A549 (cell line): Measurements from ENCODE around the gene REC114. TPM values are rescaled to one million over a fixed set of nuclear protein-coding genes. Genes with fewer than 3 reads are reported as not detected.

Experiments
- ATAC-seq, 2 experiments: fragments of 200-7000 bp in 1 of 2; fragments of >200 bp in 1 of 2; cut with Nextera tagmentation in 1 of 2; cut with Tn5 transposase in 1 of 2; 3 replicates each; pipeline versions ENCODE4 v1.8.0 to v1.9.1; 2018 to 2020; ENCODE audit warnings: mild to moderate bottlenecking in 1 of 2, moderate library complexity in 1 of 2
- CTCF ChIA-PET: fragments of 300-600 bp; sonication (Branson Sonifier 250); formaldehyde crosslinking; extraction: SDS; loops from one replicate; lab custom pipeline; 2021; ENCODE audit warnings: antibody characterized with exemption, inconsistent platforms; lab: Yijun Ruan, JAX
- POLR2A ChIA-PET: fragments of 350-600 bp; formaldehyde crosslinking; extraction: SDS; loops from one replicate; lab custom pipeline; 2021; ENCODE audit warnings: antibody characterized with exemption, inconsistent platforms; lab: Yijun Ruan, JAX
- DNase-seq, 2 experiments: peaks; one replicate each; pipeline versions ENCODE4 v3.0.0 to v3.0.0-alpha.2; 2011 to 2016; ENCODE audit warnings: low read depth in 1 of 2, low spot score in 1 of 2
- FAIRE-seq: peaks from 2 replicates; lab custom pipeline; 2011; peaks lifted over from hg19 to GRCh38; lab: Jason Lieb, UNC
- H3K27ac ChIP-seq, 2 experiments: fragments of >200 bp; sonication (Bioruptor Twin); formaldehyde crosslinking; 3 replicates each; pipeline ENCODE4 v1.5.1; 2016 to 2017
- H3K4me1 ChIP-seq: fragments of >200 bp; sonication (Bioruptor Twin); formaldehyde crosslinking; 3 replicates; pipeline ENCODE4 v1.6.1; 2016
- H3K4me2 ChIP-seq: fragments of >200 bp; sonication (Bioruptor Twin); formaldehyde crosslinking; 3 replicates; pipeline ENCODE4 v1.6.1; 2016
- H3K4me3 ChIP-seq: fragments of >200 bp; sonication (Bioruptor Twin); formaldehyde crosslinking; 3 replicates; pipeline ENCODE4 v1.5.1; 2016
- H3K9me3 ChIP-seq: fragments of >200 bp; sonication (Bioruptor Twin); formaldehyde crosslinking; 3 replicates; pipeline ENCODE4 v1.6.1; 2016
- CEBPB ChIP-seq, 2 experiments: fragments of >200 bp in 1 of 2; sonication (Bioruptor Twin) in 1 of 2; formaldehyde crosslinking in 1 of 2; IDR thresholded peaks; 2 replicates each; pipeline ENCODE4 v1.6.1; 2012 to 2016
- FOSL2 ChIP-seq, 2 experiments: fragments of 450-650 bp in 1 of 2; fragments of >200 bp in 1 of 2; sonication (Bioruptor Twin) in 1 of 2; formaldehyde crosslinking; IDR thresholded peaks; 2 replicates each; pipeline versions ENCODE4 v1.5.0 to v1.6.1; 2016 to 2020; ENCODE audit warnings: mild to moderate bottlenecking in 1 of 2, moderate library complexity in 1 of 2
- HOXA7 ChIP-seq: fragments of 250-450 bp; sonication (Bioruptor Pico); IDR thresholded peaks from 2 replicates; pipeline ENCODE4 v1.5.0; 2020; ENCODE audit warnings: mild to moderate bottlenecking, moderate library complexity
- JUN ChIP-seq, 2 experiments: fragments of >200 bp; sonication (Bioruptor Twin); formaldehyde crosslinking; IDR thresholded peaks; 2 replicates in 1 of 2; 3 replicates in 1 of 2; pipeline ENCODE4 v1.6.1; 2016 to 2017
- KDM5A ChIP-seq: fragments of 200-600 bp; sonication (generic); IDR thresholded peaks from 2 replicates; pipeline ENCODE4 v1.6.1; 2016; ENCODE audit warnings: antibody characterized with exemption, mild to moderate bottlenecking
- MAZ ChIP-seq: fragments of 150-350 bp; IDR thresholded peaks from 2 replicates; pipeline ENCODE4 v1.6.1; 2014; ENCODE audit warnings: antibody characterized with exemption, low read depth, low read length, borderline replicate concordance
- MYC ChIP-seq: IDR thresholded peaks from 2 replicates; pipeline ENCODE4 v1.6.1; 2012; ENCODE audit warnings: mild to moderate bottlenecking, inconsistent platforms, low read length, improper control_type of control experiment, borderline replicate concordance
- NPAS2 ChIP-seq: fragments of 250-450 bp; sonication (Bioruptor Pico); IDR thresholded peaks from 2 replicates; pipeline ENCODE4 v1.8.0; 2022; ENCODE audit warnings: mild to moderate bottlenecking, moderate library complexity, borderline replicate concordance
- PHF8 ChIP-seq: fragments of 200-600 bp; sonication (generic); IDR thresholded peaks from 2 replicates; pipeline ENCODE4 v1.6.1; 2016; ENCODE audit warnings: low read depth, mild to moderate bottlenecking, antibody characterized with exemption, moderate library complexity, borderline replicate concordance
- POLR2A ChIP-seq: IDR thresholded peaks from 2 replicates; pipeline ENCODE4 v1.6.1; 2012; ENCODE audit warnings: mild to moderate bottlenecking, low read length
- RAD21 ChIP-seq, 2 experiments: fragments of >200 bp in 1 of 2; sonication (Bioruptor Twin) in 1 of 2; formaldehyde crosslinking in 1 of 2; IDR thresholded peaks in 1 of 2; conservative IDR thresholded peaks in 1 of 2; 2 replicates in 1 of 2; 3 replicates in 1 of 2; pipeline ENCODE4 v1.6.1; 2012 to 2018; ENCODE audit warnings: inconsistent platforms in 1 of 2
- RARB ChIP-seq: fragments of 250-450 bp; sonication (Bioruptor Pico); IDR thresholded peaks from 2 replicates; pipeline ENCODE4 v1.8.0; 2021; ENCODE audit warnings: mild to moderate bottlenecking, moderate library complexity
- RCOR1 ChIP-seq: fragments of 150-350 bp; IDR thresholded peaks from 2 replicates; pipeline ENCODE4 v1.6.1; 2014; ENCODE audit warnings: antibody characterized with exemption, low read length, low read depth
- RNF2 ChIP-seq: fragments of 200-600 bp; sonication (generic); IDR thresholded peaks from 2 replicates; pipeline ENCODE4 v1.6.1; 2016; ENCODE audit warnings: low read depth, mild to moderate bottlenecking, antibody characterized with exemption, moderate library complexity, borderline replicate concordance
- ZSCAN20 ChIP-seq: fragments of 250-450 bp; sonication (Bioruptor Pico); IDR thresholded peaks from 2 replicates; pipeline ENCODE4 v1.8.0; 2022; ENCODE audit warnings: mild to moderate bottlenecking, moderate library complexity
- WGBS: methylation state at CpG from one replicate; pipeline ENCODE4 v1.1.6; 2017; ENCODE audit errors: missing lambda C conversion rate; 5-methylcytosine and 5-hydroxymethylcytosine counted together
- polyA plus RNA-seq, 4 experiments: library from polyadenylated mRNA; depleted of rRNA in 3 of 4; stranded (reverse); fragments of >200 nt; fragmentation: RNase III in 1 of 4; extraction: RNeasy Plus Mini Kit Qiagen cat#74134 plus additional on column Dnase treatment in 1 of 4; gene quantifications; 2 replicates in 3 of 4; 3 replicates in 1 of 4; pipeline ENCODE4 v1.2.3, GENCODE V29; 2011 to 2017
- TF ChIP-seq, protein P1 (sequence below): IDR thresholded peaks from 2 replicates; pipeline ENCODE4 v1.6.1; 2012
- TF ChIP-seq, protein P2 (sequence below): fragments of 250-450 bp; sonication (Bioruptor Pico); IDR thresholded peaks from 2 replicates; pipeline ENCODE4 v1.5.0; 2020; ENCODE audit warnings: low read depth, mild to moderate bottlenecking, moderate library complexity
- TF ChIP-seq, protein P3 (sequence below): IDR thresholded peaks from 2 replicates; pipeline ENCODE4 v1.6.1; 2012
- TF ChIP-seq, protein P4 (sequence below): fragments of 150-350 bp; IDR thresholded peaks from 2 replicates; pipeline ENCODE4 v1.6.1; 2014; ENCODE audit warnings: low read depth, mild to moderate bottlenecking, low read length

REC114 gene
- polyA plus RNA-seq, 2 of the 4 experiments (the other 2 are of a cell fraction), result not detected

DNA sequence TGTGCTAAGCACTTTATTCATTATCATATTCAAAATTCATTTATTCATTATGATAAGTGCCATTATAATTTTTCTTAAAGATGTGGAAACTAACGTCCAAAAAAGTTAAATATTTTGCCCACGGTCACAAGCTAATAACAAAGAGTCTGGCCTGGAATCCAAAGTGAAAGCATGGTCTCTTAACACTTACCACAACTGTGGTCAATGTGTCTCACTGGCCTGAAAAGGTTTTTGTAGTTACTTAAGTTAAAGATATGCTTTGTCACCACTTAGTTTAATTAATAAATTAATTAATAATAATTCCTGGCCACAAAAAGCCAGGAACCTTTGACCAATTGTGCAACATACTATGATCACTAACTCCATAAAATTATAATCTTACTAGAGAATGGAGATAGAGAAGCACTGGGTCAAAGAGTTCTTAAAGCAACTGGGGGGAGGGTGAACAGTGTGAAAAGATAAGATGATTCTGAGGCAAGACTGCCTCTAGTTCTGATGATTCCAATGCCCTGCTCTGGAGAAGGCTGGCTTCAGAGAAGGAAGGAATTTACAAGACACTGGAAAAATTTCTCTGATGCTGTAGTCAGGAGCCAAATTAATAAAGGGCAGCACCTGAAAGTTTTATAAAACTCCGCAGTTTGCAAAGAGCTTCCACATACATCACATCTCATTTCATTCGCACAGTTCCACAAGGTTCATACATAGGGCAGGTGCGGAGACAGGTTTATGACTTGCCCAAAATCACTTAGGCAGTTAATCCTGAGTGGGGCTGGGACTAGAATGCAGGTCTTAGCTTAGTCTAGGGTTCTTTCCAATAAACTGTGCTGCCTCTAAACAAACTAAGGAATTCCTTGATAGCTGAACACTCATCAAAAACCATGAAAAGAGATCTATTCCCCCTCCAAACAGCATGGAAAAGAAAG is 157.7 kb downstream of the REC114 start:
- POLR2A ChIA-PET, result interaction anchor here (3.8 kb wide), 1 partner anchor 33 kb away, joined by 21 read pairs; the partner anchor contains the start of gene NPTN
- peak in 1 of 2 experiments; percentile 17; a peak in 2 of 6 replicates for ATAC-seq
- peak overlapping the region; percentile 45 to 62 for H3K27ac ChIP-seq
- peak overlapping the region; percentile 73 for H3K4me2 ChIP-seq
- no peak overlapping the region for H3K4me3 ChIP-seq
- no peaks in the 10 kb centered on the region for H3K9me3 ChIP-seq
- TF ChIP-seq RARB (CRISPR knock-in tag), result no peak
- 0 out of 4 replicates have a peak, but pooled peaks of 1 of the 2 experiments have one; percentile 3 for TF ChIP-seq CEBPB (IDR thresholded peaks at IDR 0.05)
- TF ChIP-seq KDM5A, result no peak
- TF ChIP-seq, all 56 proteins: peak for 1
- FAIRE-seq (no peak), DNase-seq (no peak)
- peaks cover 41% of the 10 kb centered on the region for H3K4me1 ChIP-seq
- CTCF ChIA-PET, result interaction anchor here (0.9 to 9.8 kb wide), 6 partner anchors 9 to 99 kb away, joined by 3 to 99 read pairs (median 3); partner anchors contain the start of gene NPTN
- 89% methylated on average over 5 of the region's 5 CpGs for WGBS

DNA sequence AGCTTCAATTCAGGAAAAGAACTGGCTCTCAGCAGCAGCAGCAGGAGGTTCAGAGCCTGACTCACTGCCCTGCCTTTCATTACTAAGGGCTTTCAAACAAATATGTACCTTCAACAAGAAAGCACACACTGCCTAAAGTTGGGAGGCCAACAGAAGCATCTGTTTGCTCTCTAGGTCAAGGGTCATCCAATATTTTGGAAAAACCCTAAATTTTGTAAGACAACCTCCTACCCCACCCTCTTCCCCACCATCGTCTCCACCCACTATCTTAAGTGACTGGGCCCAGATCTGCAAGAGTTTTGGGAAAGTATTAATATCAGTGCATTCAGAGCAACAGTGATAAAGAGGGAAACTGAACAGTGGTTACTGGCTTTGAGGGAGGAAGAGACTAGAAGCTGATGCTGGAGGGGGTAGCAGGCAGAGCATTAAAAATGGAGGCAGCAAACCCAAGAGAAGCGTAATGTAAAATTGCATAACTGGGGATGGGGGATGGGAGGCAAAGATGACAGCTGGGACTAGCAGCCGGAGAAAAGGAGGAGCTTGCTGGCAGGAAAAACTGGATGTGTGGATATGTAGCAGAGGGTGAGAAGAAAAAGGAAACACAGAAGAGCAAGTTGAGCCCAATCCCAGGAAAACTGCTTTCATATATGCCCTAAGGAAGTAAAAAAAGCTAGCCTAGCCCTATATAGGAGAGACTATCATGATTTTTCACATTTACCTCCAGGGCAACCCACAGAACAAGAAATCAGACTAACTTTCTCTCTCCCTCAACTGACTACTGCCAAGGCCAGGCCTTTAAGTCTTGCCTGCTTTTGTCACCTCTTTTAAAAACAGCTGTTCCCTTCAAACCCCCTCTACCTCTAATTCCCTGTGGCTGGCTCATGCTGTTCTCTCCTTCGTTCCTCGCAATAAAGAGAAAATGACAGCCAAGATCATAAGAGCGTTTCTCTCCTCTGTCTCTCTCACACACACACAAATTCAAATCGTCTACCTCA is 158.8 kb downstream of the REC114 start:
- peak overlapping the region; percentile 45 to 62 for H3K27ac ChIP-seq
- H3K4me2 ChIP-seq, result peak overlapping the region; percentile 73
- FAIRE-seq (no peak), ATAC-seq (peak; percentile 74 to 86), DNase-seq (peak; percentile 17 to 42)
- H3K9me3 ChIP-seq, result no peaks in the 10 kb centered on the region
- no peak for TF ChIP-seq ZSCAN20
- TF ChIP-seq, protein P1, sequence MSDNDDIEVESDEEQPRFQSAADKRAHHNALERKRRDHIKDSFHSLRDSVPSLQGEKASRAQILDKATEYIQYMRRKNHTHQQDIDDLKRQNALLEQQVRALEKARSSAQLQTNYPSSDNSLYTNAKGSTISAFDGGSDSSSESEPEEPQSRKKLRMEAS, result 0 out of 2 replicates have a peak, but pooled peaks have one; percentile 7
- TF ChIP-seq FOSL2 (IDR thresholded peaks at IDR 0.05), result no peak
- peak; percentile 35; the same call in 1 of the 2 replicates for TF ChIP-seq FOSL2 (CRISPR knock-in tag; IDR thresholded peaks at IDR 0.05)
- no peak for TF ChIP-seq JUN (IDR thresholded peaks at IDR 0.05)
- TF ChIP-seq, protein P2, sequence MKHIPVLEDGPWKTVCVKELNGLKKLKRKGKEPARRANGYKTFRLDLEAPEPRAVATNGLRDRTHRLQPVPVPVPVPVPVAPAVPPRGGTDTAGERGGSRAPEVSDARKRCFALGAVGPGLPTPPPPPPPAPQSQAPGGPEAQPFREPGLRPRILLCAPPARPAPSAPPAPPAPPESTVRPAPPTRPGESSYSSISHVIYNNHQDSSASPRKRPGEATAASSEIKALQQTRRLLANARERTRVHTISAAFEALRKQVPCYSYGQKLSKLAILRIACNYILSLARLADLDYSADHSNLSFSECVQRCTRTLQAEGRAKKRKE (CRISPR knock-in tag), result no peak
- peak; percentile 69 to 90; a peak in 3 of 4 replicates for TF ChIP-seq CEBPB (IDR thresholded peaks at IDR 0.05)
- TF ChIP-seq, protein P3, sequence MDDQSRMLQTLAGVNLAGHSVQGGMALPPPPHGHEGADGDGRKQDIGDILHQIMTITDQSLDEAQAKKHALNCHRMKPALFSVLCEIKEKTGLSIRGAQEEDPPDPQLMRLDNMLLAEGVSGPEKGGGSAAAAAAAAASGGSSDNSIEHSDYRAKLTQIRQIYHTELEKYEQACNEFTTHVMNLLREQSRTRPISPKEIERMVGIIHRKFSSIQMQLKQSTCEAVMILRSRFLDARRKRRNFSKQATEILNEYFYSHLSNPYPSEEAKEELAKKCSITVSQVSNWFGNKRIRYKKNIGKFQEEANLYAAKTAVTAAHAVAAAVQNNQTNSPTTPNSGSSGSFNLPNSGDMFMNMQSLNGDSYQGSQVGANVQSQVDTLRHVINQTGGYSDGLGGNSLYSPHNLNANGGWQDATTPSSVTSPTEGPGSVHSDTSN, result no peak
- TF ChIP-seq PHF8, result no peak
- CTCF ChIA-PET, result interaction anchor here (0.7 to 9.8 kb wide), 9 partner anchors 8 to 775 kb away, joined by 3 to 99 read pairs (median 3); partner anchors contain the start of gene NPTN
- WGBS, result 51% methylated on average over 7 of the region's 7 CpGs
- POLR2A ChIA-PET, result interaction anchor here (3.8 kb wide), 1 partner anchor 32 kb away, joined by 21 read pairs; the partner anchor contains the start of gene NPTN
- H3K4me3 ChIP-seq, result 0 out of 3 replicates have a peak overlapping the region, but pooled peaks have one; percentile 12
- H3K4me1 ChIP-seq, result peaks cover 41% of the 10 kb centered on the region

DNA sequence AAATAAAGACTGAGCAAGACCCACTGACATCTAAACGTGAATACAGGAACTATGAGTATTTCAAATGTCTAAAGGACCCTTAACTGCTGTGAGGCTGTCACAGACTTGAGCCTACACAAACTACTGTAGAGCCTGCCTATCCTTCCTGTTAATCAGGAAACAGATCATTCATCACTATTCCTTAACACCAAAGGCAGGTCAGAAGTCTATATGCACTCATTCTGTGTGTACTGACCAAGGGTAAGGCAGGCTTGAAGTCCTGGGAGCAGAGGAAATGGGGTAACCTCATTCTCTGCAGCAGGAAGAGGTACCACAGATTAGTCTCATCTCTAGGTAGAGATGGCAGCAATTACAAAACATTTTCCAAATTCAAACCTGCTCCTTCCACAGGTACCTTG is 159.5 kb downstream of the REC114 start:
- FAIRE-seq, result no peak
- H3K4me2 ChIP-seq, result peak overlapping the region; percentile 73
- POLR2A ChIA-PET, result interaction anchor here (3.8 kb wide), 1 partner anchor 31 kb away, joined by 21 read pairs; the partner anchor contains the start of gene NPTN
- 48% methylated on average over 1 of the region's 1 CpG for WGBS
- peak; percentile 8 to 12; a peak in 2 of 6 replicates for ATAC-seq
- peak overlapping the region in 1 of 2 experiments; percentile 62; a peak in 2 of 6 replicates for H3K27ac ChIP-seq
- no peak overlapping the region for H3K4me3 ChIP-seq
- CTCF ChIA-PET, result interaction anchor here (0.7 to 9.8 kb wide), 5 partner anchors 13 to 296 kb away, joined by 3 to 99 read pairs (median 4); partner anchors contain the start of gene NPTN
- H3K4me1 ChIP-seq, result peaks cover 41% of the 10 kb centered on the region
- DNase-seq, result no peak
- TF ChIP-seq POLR2A (no peak), RCOR1 (no peak), RAD21 (conservative IDR thresholded peaks at IDR 0.05 in 1 of 2, IDR thresholded peaks at IDR 0.05 in 1 of 2) (no peak), RNF2 (no peak), MYC (no peak), MAZ (no peak), HOXA7 (CRISPR knock-in tag) (no peak), NPAS2 (no peak)
- TF ChIP-seq, protein P4, sequence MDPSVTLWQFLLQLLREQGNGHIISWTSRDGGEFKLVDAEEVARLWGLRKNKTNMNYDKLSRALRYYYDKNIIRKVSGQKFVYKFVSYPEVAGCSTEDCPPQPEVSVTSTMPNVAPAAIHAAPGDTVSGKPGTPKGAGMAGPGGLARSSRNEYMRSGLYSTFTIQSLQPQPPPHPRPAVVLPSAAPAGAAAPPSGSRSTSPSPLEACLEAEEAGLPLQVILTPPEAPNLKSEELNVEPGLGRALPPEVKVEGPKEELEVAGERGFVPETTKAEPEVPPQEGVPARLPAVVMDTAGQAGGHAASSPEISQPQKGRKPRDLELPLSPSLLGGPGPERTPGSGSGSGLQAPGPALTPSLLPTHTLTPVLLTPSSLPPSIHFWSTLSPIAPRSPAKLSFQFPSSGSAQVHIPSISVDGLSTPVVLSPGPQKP, result no peak
- no peaks in the 10 kb centered on the region for H3K9me3 ChIP-seq
